Neuronal stem cell (in vitro differentiated cells): ENCODE measurements around the gene DSCAM.
A peak's percentile ranks its signal among the peaks of the same experiment; 100 is the strongest.
"Not testable (repeated sequence)": the region's sequence is repeated elsewhere in the genome, so short reads cannot be mapped to it uniquely, and the experiment has no call there.

ENCODE experiments used
- DNase-seq: peaks from one replicate; pipeline ENCODE4 v3.0.0-alpha.2; 2013; ENCODE audit warnings: low spot score
- H2AFZ ChIP-seq: one replicate; pipeline ENCODE4 v1.6.1; 2013; ENCODE audit warnings: mild to moderate bottlenecking, low read length, inconsistent platforms
- H2AK5ac ChIP-seq: 2 replicates; pipeline ENCODE4 v1.6.1; 2013; ENCODE audit warnings: low read depth, mild to moderate bottlenecking, inconsistent platforms, low read length, moderate library complexity, mixed read lengths
- H2BK120ac ChIP-seq: 2 replicates; pipeline ENCODE4 v1.6.1; 2013; ENCODE audit warnings: low read depth, mild to moderate bottlenecking, inconsistent platforms, low read length, moderate library complexity, mixed read lengths
- H2BK12ac ChIP-seq: one replicate; pipeline ENCODE4 v1.6.1; 2013; ENCODE audit warnings: low read length, inconsistent platforms
- H2BK15ac ChIP-seq: 2 replicates; pipeline ENCODE4 v1.6.1; 2013; ENCODE audit warnings: mild to moderate bottlenecking, low read length, inconsistent platforms, mixed read lengths
- H2BK5ac ChIP-seq: one replicate; pipeline ENCODE4 v1.6.1; 2013; ENCODE audit warnings: inconsistent platforms, mild to moderate bottlenecking, low read length, moderate library complexity
- H3K14ac ChIP-seq: one replicate; pipeline ENCODE4 v1.6.1; 2013; ENCODE audit warnings: low read length, inconsistent platforms
- H3K18ac ChIP-seq: 2 replicates; pipeline ENCODE4 v1.6.1; 2013; ENCODE audit warnings: low read length, inconsistent platforms
- H3K23ac ChIP-seq: 2 replicates; pipeline ENCODE4 v1.6.1; 2013; ENCODE audit warnings: low read depth, mild to moderate bottlenecking, mixed read lengths, low read length, inconsistent platforms; ENCODE audit not compliant: poor library complexity
- H3K27ac ChIP-seq: replicated peaks from 3 replicates; pipeline ENCODE4 v1.5.1; 2013; ENCODE audit warnings: low read length, inconsistent platforms
- H3K27me3 ChIP-seq, 3 experiments: 2 replicates each; pipeline ENCODE4 v1.6.1; 2013; ENCODE audit warnings: low read length in 3 of 3, mild to moderate bottlenecking in 2 of 3, inconsistent platforms in 1 of 3, low read depth in 1 of 3, mixed read lengths in 1 of 3, moderate library complexity in 1 of 3; ENCODE audit not compliant: control insufficient read depth in 3 of 3, insufficient read depth in 3 of 3
- H3K36me3 ChIP-seq, 2 donors: replicated peaks in 1 of 2; 2 replicates each; pipeline ENCODE4 v1.6.1; 2013; ENCODE audit warnings: low read length in 2 of 2; ENCODE audit not compliant: control insufficient read depth in 2 of 2, insufficient read depth in 2 of 2
- H3K4ac ChIP-seq: 2 replicates; pipeline ENCODE4 v1.6.1; 2013; ENCODE audit warnings: inconsistent platforms, mild to moderate bottlenecking, low read length, moderate library complexity
- H3K4me1 ChIP-seq, 2 donors: 1 replicate in 1 of 2; 2 replicates in 1 of 2; pipeline ENCODE4 v1.6.1; 2013; ENCODE audit warnings: low read length in 2 of 2, low read depth in 1 of 2; ENCODE audit not compliant: control insufficient read depth in 2 of 2, insufficient read depth in 1 of 2
- H3K4me2 ChIP-seq: one replicate; pipeline ENCODE4 v1.6.1; 2013; ENCODE audit warnings: mild to moderate bottlenecking, low read length, inconsistent platforms; ENCODE audit not compliant: insufficient read depth, poor library complexity, severe bottlenecking
- H3K4me3 ChIP-seq, 2 donors: 2 replicates each; pipeline ENCODE4 v1.5.1; 2013; ENCODE audit warnings: low read length in 2 of 2, mild to moderate bottlenecking in 2 of 2, inconsistent platforms in 1 of 2, moderate library complexity in 1 of 2
- H3K79me1 ChIP-seq: one replicate; pipeline ENCODE4 v1.6.1; 2013; ENCODE audit warnings: low read depth, mild to moderate bottlenecking, inconsistent platforms, low read length, moderate library complexity
- H3K9ac ChIP-seq: one replicate; pipeline ENCODE4 v1.6.1; 2013; ENCODE audit warnings: mild to moderate bottlenecking, low read depth, low read length, inconsistent platforms; ENCODE audit not compliant: poor library complexity
- H3K9me3 ChIP-seq, 2 donors: replicated peaks in 1 of 2; 2 replicates each; pipeline versions ENCODE3 to v1.6.1; 2013; ENCODE audit warnings: low read length in 2 of 2, mild to moderate bottlenecking in 2 of 2, inconsistent platforms in 1 of 2, low read depth in 1 of 2, mixed read lengths in 1 of 2, moderate library complexity in 1 of 2; ENCODE audit not compliant: control insufficient read depth in 2 of 2, insufficient read depth in 1 of 2
- H4K8ac ChIP-seq: one replicate; pipeline ENCODE4 v1.6.1; 2013; ENCODE audit warnings: low read depth, mild to moderate bottlenecking, inconsistent platforms, low read length, moderate library complexity
- H4K91ac ChIP-seq: one replicate; pipeline ENCODE4 v1.6.1; 2013; ENCODE audit warnings: low read length, low read depth, mild to moderate bottlenecking, inconsistent platforms; ENCODE audit not compliant: poor library complexity
- whole genome bisulfite sequencing, 2 donors: extraction: QIAGEN DNeasy Blood & Tissue Kit; methylation state at CpG; one replicate each; pipeline ENCODE4 v1.1.7; 2013; ENCODE audit warnings: missing lambda C conversion rate in 2 of 2, mixed read lengths in 1 of 2; ENCODE audit not compliant: insufficient read length in 2 of 2, insufficient replicate concordance in 1 of 2; ENCODE audit errors: extremely low coverage in 2 of 2; 5-methylcytosine and 5-hydroxymethylcytosine counted together

DSCAM gene

DNA sequence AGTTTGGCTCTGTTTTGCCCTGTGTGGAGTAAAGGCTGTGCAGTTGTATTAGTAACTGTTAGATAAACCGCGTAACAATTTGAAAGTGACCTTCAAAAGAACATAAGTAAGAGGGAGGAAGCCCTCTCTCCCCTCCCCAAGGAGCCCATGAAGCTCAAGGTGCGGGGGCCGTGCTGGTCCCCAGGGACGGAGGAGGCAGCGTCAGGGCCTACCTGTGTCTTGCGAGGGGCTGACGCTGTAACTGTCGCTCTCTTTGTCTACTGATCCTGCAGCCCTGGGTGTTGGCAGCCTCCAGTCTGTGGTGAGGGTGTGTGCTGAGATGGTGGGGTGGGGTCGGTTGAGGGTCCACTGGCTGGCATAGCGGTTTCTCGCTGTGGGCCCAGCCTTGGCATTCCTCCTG is 803.1 kb downstream of the DSCAM start:
- H3K9ac ChIP-seq: no peak overlapping the region
- H3K36me3 ChIP-seq: no peaks in the 10 kb centered on the region
- DNase-seq: no peak
- H3K27me3 ChIP-seq: peaks cover 0 to 3% (median 0%) of the 10 kb centered on the region in 3 experiments
- H3K18ac ChIP-seq: peak overlapping the region; percentile 24
- H3K4me3 ChIP-seq: no peak overlapping the region
- no peak overlapping the region for H3K4ac ChIP-seq
- no peak overlapping the region for H4K91ac ChIP-seq
- no peak overlapping the region for H2BK5ac ChIP-seq
- no peak overlapping the region for H2AK5ac ChIP-seq
- H3K23ac ChIP-seq: no peak overlapping the region
- no peak overlapping the region for H3K27ac ChIP-seq
- H4K8ac ChIP-seq: no peak overlapping the region
- H2BK120ac ChIP-seq: no peak overlapping the region
- WGBS, 2 donors: no CpG with 5 or more reads among the region's 12 CpGs
- H3K4me2 ChIP-seq: no peak overlapping the region
- H2BK15ac ChIP-seq: no peak overlapping the region
- H3K4me1 ChIP-seq: peaks cover 0 to 4% of the 10 kb centered on the region in 2 donors
- H2BK12ac ChIP-seq: no peak overlapping the region
- no peaks in the 10 kb centered on the region for H3K9me3 ChIP-seq
- H2AFZ ChIP-seq: no peak overlapping the region
- no peaks in the 10 kb centered on the region for H3K79me1 ChIP-seq
- no peak overlapping the region for H3K14ac ChIP-seq

DNA sequence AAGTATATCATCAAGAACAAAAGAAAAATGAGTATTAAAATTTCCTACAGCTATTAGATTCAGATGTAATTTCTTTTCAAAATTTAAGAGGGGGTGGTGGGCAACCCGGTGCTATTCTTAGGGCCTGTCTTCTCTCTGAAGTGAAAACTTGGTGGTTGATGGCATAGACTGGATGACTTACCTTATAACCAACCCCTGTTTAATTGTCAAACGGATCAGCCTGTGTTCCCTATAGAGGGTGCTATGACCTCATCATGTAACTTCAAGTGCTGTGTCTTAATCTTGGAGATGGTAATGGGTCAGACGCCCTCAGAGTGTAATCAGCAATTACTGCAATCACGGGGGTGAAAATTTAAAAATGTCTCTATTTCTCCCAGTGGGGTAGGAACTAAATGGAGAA is 803.5 kb downstream of the DSCAM start:
- no CpG with 5 or more reads among the region's 4 CpGs for WGBS, 2 donors
- H3K27me3 ChIP-seq: peaks cover 0 to 3% (median 0%) of the 10 kb centered on the region in 3 experiments
- H3K9ac ChIP-seq: no peak overlapping the region

DNA sequence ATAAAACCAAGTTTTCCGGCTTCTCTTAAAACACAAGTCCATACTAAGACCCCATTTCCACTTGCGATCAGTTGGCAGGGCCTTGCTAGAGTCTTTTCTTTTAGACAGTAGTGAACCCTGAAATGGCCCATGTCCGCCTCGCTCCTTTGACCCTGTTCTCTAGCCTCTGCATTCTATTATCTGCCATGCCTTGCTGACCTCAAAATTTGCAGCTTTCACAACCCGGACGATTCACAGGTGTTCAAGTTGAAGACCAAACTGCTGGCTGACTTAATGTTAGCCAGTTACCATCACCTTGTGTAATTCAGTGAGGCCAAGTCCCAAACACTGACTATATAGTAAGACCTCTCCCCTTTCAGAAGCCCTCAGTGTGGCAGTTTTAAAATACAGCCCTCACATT is 805.5 kb downstream of the DSCAM start:
- Histone ChIP-seq H2AFZ (no peak overlapping the region), H2BK120ac (no peak overlapping the region), H4K8ac (no peak overlapping the region), H4K91ac (no peak overlapping the region), H3K18ac (no peak overlapping the region), H3K27ac (no peak overlapping the region), H3K4me2 (no peak overlapping the region), H3K9ac (no peak overlapping the region), H3K9me3 (no peaks in the 10 kb centered on the region), H3K4ac (no peak overlapping the region), H2BK15ac (no peak overlapping the region), H3K14ac (no peak overlapping the region), H3K36me3 (no peaks in the 10 kb centered on the region), H2BK12ac (no peak overlapping the region), H2AK5ac (no peak overlapping the region), H3K4me1 (peaks cover 0 to 4% of the 10 kb centered on the region in 2 donors), H3K79me1 (no peaks in the 10 kb centered on the region), H2BK5ac (no peak overlapping the region), H3K27me3 (peaks cover 0 to 3% (median 0%) of the 10 kb centered on the region in 3 experiments), H3K23ac (no peak overlapping the region), H3K4me3 (no peak overlapping the region)
- no peak for DNase-seq
- no CpG with 5 or more reads among the region's 6 CpGs for WGBS, 2 donors

More for the DNA sequence above, 803.5 kb downstream of the DSCAM start:
- Histone ChIP-seq H2BK15ac (no peak overlapping the region), H3K18ac (no peak overlapping the region), H3K27ac (no peak overlapping the region), H3K14ac (no peak overlapping the region), H3K4me2 (no peak overlapping the region), H2BK12ac (no peak overlapping the region), H2AK5ac (no peak overlapping the region), H2BK120ac (no peak overlapping the region), H2BK5ac (no peak overlapping the region), H2AFZ (no peak overlapping the region), H3K79me1 (no peaks in the 10 kb centered on the region), H3K9me3 (no peaks in the 10 kb centered on the region), H3K4me3 (no peak overlapping the region), H3K4ac (no peak overlapping the region), H4K8ac (no peak overlapping the region), H3K4me1 (peaks cover 0 to 4% of the 10 kb centered on the region in 2 donors), H3K23ac (no peak overlapping the region), H3K36me3 (no peaks in the 10 kb centered on the region), H4K91ac (no peak overlapping the region)
- no peak for DNase-seq

DNA sequence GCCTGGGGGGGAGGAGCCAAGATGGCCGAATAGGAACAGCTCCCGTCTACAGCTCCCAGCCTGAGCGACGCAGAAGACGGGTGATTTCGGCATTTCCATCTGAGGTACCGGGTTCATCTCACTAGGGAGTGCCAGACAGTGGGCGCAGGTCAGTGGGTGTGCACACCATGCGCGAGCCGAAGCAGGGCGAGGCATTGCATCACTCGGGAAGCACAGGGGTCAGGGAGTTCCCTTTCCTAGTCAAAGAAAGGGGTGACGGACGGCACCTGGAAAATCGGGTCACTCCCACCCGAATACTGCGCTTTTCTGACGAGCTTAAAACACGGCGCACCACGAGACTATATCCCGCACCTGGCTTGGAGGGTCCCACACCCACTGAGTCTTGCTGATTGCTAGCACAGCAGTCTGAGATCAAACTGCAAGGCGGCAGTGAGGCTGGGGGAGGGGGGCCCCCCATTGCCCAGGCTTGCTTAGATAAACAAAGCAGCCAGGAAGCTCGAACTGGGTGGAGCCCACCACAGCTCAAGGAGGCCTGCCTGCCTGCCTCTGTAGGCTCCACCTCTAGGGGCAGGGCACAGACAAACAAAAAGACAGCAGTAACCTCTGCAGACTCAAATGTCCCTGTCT is 813.7 kb downstream of the DSCAM start:
- no CpG with 5 or more reads among the region's 25 CpGs for WGBS, 2 donors
- not testable (repeated sequence) for DNase-seq, H2BK12ac ChIP-seq, H2AFZ ChIP-seq, H3K27ac ChIP-seq, H3K23ac ChIP-seq, H3K9me3 ChIP-seq, H2AK5ac ChIP-seq, H2BK5ac ChIP-seq, H3K4ac ChIP-seq, H3K9ac ChIP-seq, H3K36me3 ChIP-seq, H3K4me2 ChIP-seq, H3K14ac ChIP-seq, H4K8ac ChIP-seq, H3K79me1 ChIP-seq, H3K18ac ChIP-seq, H2BK15ac ChIP-seq, H3K27me3 ChIP-seq, H4K91ac ChIP-seq, H3K4me1 ChIP-seq, H2BK120ac ChIP-seq, H3K4me3 ChIP-seq
